Naive thymus-derived CD4-positive, alpha-beta T cell (primary cell): ENCODE data around the gene KAZALD1. TPM values are rescaled to one million over a fixed set of nuclear protein-coding genes. Genes with fewer than 3 reads are reported as not detected.

Source experiments
- ATAC-seq: fragments of 150-1000 bp; cut with Tn5 transposase; 2 replicates; pipeline ENCODE4 v1.10.0; 2021; ENCODE audit warnings: mild to moderate bottlenecking, moderate library complexity
- CTCF ChIA-PET: fragments of 350-600 bp; sonication (Branson Sonifier 250); formaldehyde crosslinking; loops from one replicate; lab custom pipeline; 2021; ENCODE audit warnings: antibody characterized with exemption; lab: Charles Lee
- POLR2A ChIA-PET: fragments of 350-600 bp; sonication (Branson Sonifier 250); formaldehyde crosslinking; loops from one replicate; lab custom pipeline; 2021; ENCODE audit warnings: antibody characterized with exemption, inconsistent platforms; lab: Charles Lee
- DNase-seq, 9 donors: peaks; one replicate each; pipeline versions ENCODE4 v3.0.0 to v3.0.0-alpha.2; 2020 to 2022; ENCODE audit warnings: mixed read lengths in 1 of 9
- H3K27ac ChIP-seq: one replicate; pipeline ENCODE4 v1.7.0; 2013; ENCODE audit warnings: mild to moderate bottlenecking, low read depth, low read length, moderate library complexity
- H3K27me3 ChIP-seq, 2 donors: one replicate each; pipeline ENCODE4 v1.7.0; 2013; ENCODE audit warnings: low read length in 2 of 2, mild to moderate bottlenecking in 2 of 2, moderate library complexity in 2 of 2; ENCODE audit not compliant: control insufficient read depth in 2 of 2, insufficient read depth in 2 of 2
- H3K36me3 ChIP-seq, 3 experiments: 1 replicate in 2 of 3; 2 replicates in 1 of 3; pipeline ENCODE4 v1.7.0; 2013; ENCODE audit warnings: low read length in 3 of 3, mild to moderate bottlenecking in 3 of 3, moderate library complexity in 1 of 3; ENCODE audit not compliant: insufficient read depth in 3 of 3, control insufficient read depth in 2 of 3
- H3K4me1 ChIP-seq, 2 donors: one replicate each; pipeline ENCODE4 v1.7.0; 2013; ENCODE audit warnings: low read length in 2 of 2, mild to moderate bottlenecking in 2 of 2, moderate library complexity in 1 of 2; ENCODE audit not compliant: control insufficient read depth in 2 of 2, insufficient read depth in 2 of 2
- H3K4me3 ChIP-seq: 2 replicates; pipeline ENCODE4 v1.7.0; 2013; ENCODE audit warnings: mild to moderate bottlenecking, low read length
- H3K9me3 ChIP-seq, 3 experiments: 1 replicate in 2 of 3; 2 replicates in 1 of 3; pipeline ENCODE4 v1.7.0; 2013; ENCODE audit warnings: low read length in 3 of 3; ENCODE audit not compliant: control insufficient read depth in 2 of 3
- H3K27ac Mint-ChIP-seq, 9 donors: one replicate each; pipeline ENCODE4 v1.8.0; 2020 to 2022; ENCODE audit warnings: mixed read lengths in 9 of 9, mild to moderate bottlenecking in 8 of 9, moderate library complexity in 5 of 9, inconsistent platforms in 2 of 9
- H3K27me3 Mint-ChIP-seq, 5 donors: one replicate each; pipeline ENCODE4 v1.8.0; 2021 to 2022; ENCODE audit warnings: mixed read lengths in 5 of 5, mild to moderate bottlenecking in 1 of 5
- H3K36me3 Mint-ChIP-seq, 5 donors: one replicate each; pipeline ENCODE4 v1.8.0; 2020 to 2022; ENCODE audit warnings: mixed read lengths in 5 of 5, mild to moderate bottlenecking in 3 of 5, inconsistent platforms in 1 of 5
- H3K4me1 Mint-ChIP-seq, 7 donors: one replicate each; pipeline ENCODE4 v1.8.0; 2020 to 2022; ENCODE audit warnings: mixed read lengths in 7 of 7, mild to moderate bottlenecking in 3 of 7, inconsistent platforms in 1 of 7
- H3K4me3 Mint-ChIP-seq, 10 donors: one replicate each; pipeline ENCODE4 v1.8.0; 2020 to 2022; ENCODE audit warnings: mild to moderate bottlenecking in 10 of 10, mixed read lengths in 10 of 10, moderate library complexity in 6 of 10, inconsistent platforms in 2 of 10
- H3K9me3 Mint-ChIP-seq, 11 donors: one replicate each; pipeline ENCODE4 v1.8.0; 2020 to 2022; ENCODE audit warnings: mixed read lengths in 11 of 11, mild to moderate bottlenecking in 4 of 11, inconsistent platforms in 1 of 11, moderate library complexity in 1 of 11
- intact Hi-C, 2 donors: fragments of 100-400 bp; cut with micrococcal nuclease; formaldehyde crosslinking; loops; one replicate each; pipeline ENCODE4 v1.15.1; 2023
- polyA plus RNA-seq, 2 donors: library from polyadenylated mRNA; unstranded; fragments of 300-500 nt; fragmentation: Illumina TruSeq; gene quantifications; one replicate each; pipeline ENCODE4 v1.2.3, GENCODE V29; 2021
- total RNA-seq, 6 experiments: library from RNA in 5 of 6; stranded (reverse) in 5 of 6; gene quantifications; 1 replicate in 5 of 6; 2 replicates in 1 of 6; pipeline ENCODE4 v1.2.3 and lab custom pipeline; 2021 to 2026

KAZALD1 gene
- total and polyA plus RNA-seq, 7 experiments from 2014 or later, result 0.22 to 1.5 (median 0.29) TPM; not detected in 4

- ChIA-PET CTCF (interaction anchor here (0.6 to 6.9 kb wide), 10 partner anchors 9 to 951 kb away, joined by 3 to 100 read pairs (median 11); partner anchors contain the start of genes KAZALD1, PDZD7 and SFXN3), POLR2A (interaction anchor here (0.5 to 3.9 kb wide), 10 partner anchors 8 to 322 kb away, joined by 3 to 40 read pairs (median 6); partner anchors contain the start of genes KAZALD1, PDZD7 and SFXN3)
- Histone ChIP-seq H3K4me1 (peaks cover 5 to 14% of the 10 kb centered on the region in 2 donors), H3K36me3 (peaks cover 0 to 17% (median 4%) of the 10 kb centered on the region in 3 experiments), H3K4me3 (peak overlapping the region; percentile 82), H3K27me3 (no peaks in the 10 kb centered on the region), H3K27ac (peak overlapping the region; percentile 67), H3K9me3 (no peaks in the 10 kb centered on the region)
- Mint-ChIP-seq H3K4me1 (peaks cover 20 to 27% (median 24%) of the 10 kb centered on the region in 7 donors), H3K9me3 (no peaks in the 10 kb centered on the region), H3K36me3 (peaks cover 3 to 8% (median 4%) of the 10 kb centered on the region in 5 donors), H3K4me3 (peak overlapping the region; percentile 86 to 99 (median 94)), H3K27ac (peak overlapping the region; percentile 81 to 96 (median 88)), H3K27me3 (peaks cover 10 to 44% (median 21%) of the 10 kb centered on the region in 5 donors)
- DNase-seq (peak; percentile 49 to 86 (median 57)), ATAC-seq (peak; percentile 87)
- intact Hi-C loops, result loop anchor here (1.0 to 5.0 kb wide), 2 partner anchors 7 to 99 kb away; no protein-coding TSS in a partner anchor
Measured at GRCh38 chr10:101042667-101043362, 19.0 kb upstream of the KAZALD1 start.

- ChIA-PET CTCF (interaction anchor here (0.6 to 6.9 kb wide), 10 partner anchors 8 to 951 kb away, joined by 3 to 100 read pairs (median 11); partner anchors contain the start of genes KAZALD1, PDZD7 and SFXN3), POLR2A (interaction anchor here (0.5 to 3.9 kb wide), 11 partner anchors 8 to 321 kb away, joined by 3 to 40 read pairs (median 4); partner anchors contain the start of genes KAZALD1, PDZD7 and SFXN3)
- peak overlapping the region; percentile 86 to 99 (median 94) for H3K4me3 Mint-ChIP-seq
- ATAC-seq, result no peak
- peaks cover 0 to 4% (median 0%) of the 10 kb centered on the region in 5 donors for H3K36me3 Mint-ChIP-seq
- Histone ChIP-seq H3K4me3 (peak overlapping the region; percentile 82), H3K9me3 (no peaks in the 10 kb centered on the region), H3K27ac (peak overlapping the region; percentile 67), H3K36me3 (peaks cover 0 to 12% (median 0%) of the 10 kb centered on the region in 3 experiments), H3K27me3 (no peaks in the 10 kb centered on the region), H3K4me1 (peaks cover 5 to 14% of the 10 kb centered on the region in 2 donors)
- H3K27ac Mint-ChIP-seq, result peak overlapping the region; percentile 29 to 96 (median 84)
- H3K9me3 Mint-ChIP-seq, result no peaks in the 10 kb centered on the region
- H3K27me3 Mint-ChIP-seq, result peaks cover 12 to 49% (median 24%) of the 10 kb centered on the region in 5 donors
- DNase-seq, result no peak
- intact Hi-C loops, result loop anchor here in 1 of 2 donors (5.0 kb wide), 1 partner anchor 99 kb away; no protein-coding TSS in a partner anchor
- peaks cover 21 to 30% (median 26%) of the 10 kb centered on the region in 7 donors for H3K4me1 Mint-ChIP-seq
Measured at GRCh38 chr10:101043363-101043707, 18.5 kb upstream of the KAZALD1 start.

- Histone ChIP-seq H3K27me3 (peaks cover 0 to under 1% of the 10 kb centered on the region in 2 donors), H3K27ac (no peak overlapping the region), H3K9me3 (no peaks in the 10 kb centered on the region), H3K36me3 (peaks cover 0 to 5% (median 0%) of the 10 kb centered on the region in 3 experiments), H3K4me1 (peaks cover 5 to 14% of the 10 kb centered on the region in 2 donors), H3K4me3 (no peak overlapping the region)
- POLR2A ChIA-PET, result interaction anchor here (0.9 to 3.9 kb wide), 8 partner anchors 8 to 79 kb away, joined by 3 to 40 read pairs (median 6); partner anchors contain the start of genes PDZD7 and SFXN3
- intact Hi-C loops, result loop anchor here in 1 of 2 donors (5.0 kb wide), 1 partner anchor 98 kb away; no protein-coding TSS in a partner anchor
- Mint-ChIP-seq H3K4me3 (peak overlapping the region in 2 of 10 donors; percentile 95 to 99), H3K27ac (no peak overlapping the region), H3K4me1 (peaks cover 25 to 35% (median 32%) of the 10 kb centered on the region in 7 donors), H3K36me3 (no peaks in the 10 kb centered on the region), H3K9me3 (no peaks in the 10 kb centered on the region), H3K27me3 (peaks cover 20 to 57% (median 32%) of the 10 kb centered on the region in 5 donors)
- ATAC-seq, result no peak
- CTCF ChIA-PET, result interaction anchor here (1.0 to 6.9 kb wide), 7 partner anchors 8 to 97 kb away, joined by 3 to 100 read pairs (median 21); partner anchors contain the start of genes KAZALD1, PDZD7 and SFXN3
- DNase-seq, result no peak
Measured at GRCh38 chr10:101044117-101044516, 17.7 kb upstream of the KAZALD1 start.

- CTCF ChIA-PET, result interaction anchor here (0.6 to 6.9 kb wide), 2 partner anchors 13 to 22 kb away, joined by 3 to 100 read pairs; partner anchors contain the start of gene KAZALD1
- Histone ChIP-seq H3K4me1 (peaks cover 10 to 22% of the 10 kb centered on the region in 2 donors), H3K36me3 (no peaks in the 10 kb centered on the region), H3K27ac (no peak overlapping the region), H3K27me3 (peaks cover 7 to 8% of the 10 kb centered on the region in 2 donors), H3K9me3 (no peaks in the 10 kb centered on the region), H3K4me3 (no peak overlapping the region)
- Mint-ChIP-seq H3K36me3 (no peaks in the 10 kb centered on the region), H3K4me1 (peaks cover 29 to 47% (median 34%) of the 10 kb centered on the region in 7 donors), H3K4me3 (no peak overlapping the region), H3K27ac (no peak overlapping the region), H3K9me3 (peaks cover 0 to 2% (median 0%) of the 10 kb centered on the region in 11 donors), H3K27me3 (peaks cover 38 to 74% (median 49%) of the 10 kb centered on the region in 5 donors)
- DNase-seq (no peak), ATAC-seq (no peak)
- POLR2A ChIA-PET, result interaction anchor here (1.0 kb wide), 1 partner anchor 11 kb away, joined by 4 read pairs; no protein-coding TSS in a partner anchor
- intact Hi-C loops, result loop anchor here in 1 of 2 donors (5.0 kb wide), 1 partner anchor 181 kb away; the partner anchor contains the start of gene LBX1
Measured at GRCh38 chr10:101046332-101047238, 15.2 kb upstream of the KAZALD1 start.

GRCh38 chr10:101047268-101047667 lies 14.5 kb upstream of the KAZALD1 start:
- Histone ChIP-seq H3K4me1 (peaks cover 10 to 18% of the 10 kb centered on the region in 2 donors), H3K36me3 (no peaks in the 10 kb centered on the region), H3K9me3 (no peaks in the 10 kb centered on the region), H3K4me3 (no peak overlapping the region), H3K27me3 (peaks cover 7 to 8% of the 10 kb centered on the region in 2 donors), H3K27ac (no peak overlapping the region)
- H3K4me3 Mint-ChIP-seq, result no peak overlapping the region
- CTCF ChIA-PET, result interaction anchor here (1.1 to 6.9 kb wide), 2 partner anchors 8 to 12 kb away, joined by 6 to 100 read pairs; partner anchors contain the start of gene KAZALD1
- H3K9me3 Mint-ChIP-seq, result peaks cover 0 to 2% (median 0%) of the 10 kb centered on the region in 11 donors
- intact Hi-C loops, result loop anchor here in 1 of 2 donors (5.0 kb wide), 1 partner anchor 180 kb away; the partner anchor contains the start of gene LBX1
- no peak for ATAC-seq
- POLR2A ChIA-PET, result no interaction called here
- peaks cover 26 to 40% (median 30%) of the 10 kb centered on the region in 7 donors for H3K4me1 Mint-ChIP-seq
- no peaks in the 10 kb centered on the region for H3K36me3 Mint-ChIP-seq
- no peak overlapping the region for H3K27ac Mint-ChIP-seq
- DNase-seq, result no peak
- peaks cover 38 to 74% (median 49%) of the 10 kb centered on the region in 5 donors for H3K27me3 Mint-ChIP-seq
